NCI-H345 (cell line): Measurements from ENCODE around the gene AFG3L2.
A peak's percentile ranks its signal among the peaks of the same experiment; 100 is the strongest.

Source experiments
- DNase-seq: peaks from one replicate; lab custom pipeline; 2025; lab: John Stamatoyannopoulos, UW

Gene AFG3L2

DNA sequence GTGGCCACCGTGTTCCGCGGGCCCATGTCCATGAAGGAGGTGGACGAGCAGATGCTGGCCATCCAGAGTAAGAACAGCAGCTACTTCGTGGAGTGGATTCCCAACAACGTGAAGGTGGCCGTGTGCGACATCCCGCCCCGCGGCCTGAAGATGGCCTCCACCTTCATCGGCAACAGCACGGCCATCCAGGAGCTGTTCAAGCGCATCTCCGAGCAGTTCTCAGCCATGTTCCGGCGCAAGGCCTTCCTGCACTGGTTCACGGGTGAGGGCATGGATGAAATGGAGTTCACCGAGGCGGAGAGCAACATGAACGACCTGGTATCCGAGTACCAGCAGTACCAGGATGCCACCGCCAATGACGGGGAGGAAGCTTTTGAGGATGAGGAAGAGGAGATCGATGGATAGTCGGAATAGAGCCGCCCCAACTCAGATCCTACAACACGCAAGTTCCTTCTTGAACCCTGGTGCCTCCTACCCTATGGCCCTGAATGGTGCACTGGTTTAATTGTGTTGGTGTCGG lies 51.2 kb downstream of the AFG3L2 start:
- DNase-seq: no peak

DNA sequence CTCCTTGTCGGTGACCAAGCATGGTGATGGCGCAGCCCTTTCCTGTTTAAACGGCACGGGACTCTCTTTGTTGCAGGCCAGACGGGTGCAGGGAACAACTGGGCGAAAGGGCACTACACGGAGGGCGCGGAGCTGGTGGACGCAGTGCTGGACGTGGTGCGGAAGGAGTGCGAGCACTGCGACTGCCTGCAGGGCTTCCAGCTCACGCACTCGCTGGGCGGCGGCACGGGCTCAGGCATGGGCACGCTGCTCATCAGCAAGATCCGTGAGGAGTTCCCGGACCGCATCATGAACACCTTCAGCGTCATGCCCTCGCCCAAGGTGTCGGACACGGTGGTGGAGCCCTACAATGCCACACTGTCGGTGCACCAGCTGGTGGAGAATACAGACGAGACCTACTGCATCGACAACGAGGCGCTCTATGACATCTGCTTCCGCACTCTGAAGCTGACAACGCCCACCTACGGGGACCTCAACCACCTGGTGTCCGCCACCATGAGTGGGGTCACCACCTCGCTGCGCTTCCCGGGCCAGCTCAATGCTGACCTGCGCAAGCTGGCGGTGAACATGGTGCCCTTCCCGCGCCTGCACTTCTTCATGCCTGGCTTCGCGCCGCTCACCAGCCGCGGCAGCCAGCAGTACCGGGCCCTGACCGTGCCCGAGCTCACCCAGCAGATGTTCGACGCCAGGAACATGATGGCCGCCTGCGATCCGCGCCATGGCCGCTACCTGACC lies 51.9 kb downstream of the AFG3L2 start:
- DNase-seq: no peak

DNA sequence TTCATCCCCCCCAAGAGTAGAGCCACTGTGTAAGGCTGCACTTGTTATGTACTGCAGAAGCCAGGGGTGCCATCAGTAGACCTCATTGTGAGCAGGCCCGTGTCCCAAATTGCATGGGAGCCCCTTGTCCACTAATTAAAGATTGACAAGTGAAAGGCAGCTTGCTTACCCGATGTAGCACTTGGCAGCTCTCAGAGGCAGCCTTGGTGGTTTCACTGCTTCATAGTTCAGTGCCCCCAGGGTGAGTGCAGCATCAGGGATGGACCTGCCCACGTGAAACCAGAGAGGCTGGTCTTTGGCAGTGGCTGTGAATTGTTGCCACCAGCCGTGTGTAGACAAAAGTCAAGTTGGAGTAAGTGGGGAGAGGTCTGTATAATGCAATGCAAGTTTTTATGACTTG lies 55.7 kb downstream of the AFG3L2 start:
- no peak for DNase-seq

DNA sequence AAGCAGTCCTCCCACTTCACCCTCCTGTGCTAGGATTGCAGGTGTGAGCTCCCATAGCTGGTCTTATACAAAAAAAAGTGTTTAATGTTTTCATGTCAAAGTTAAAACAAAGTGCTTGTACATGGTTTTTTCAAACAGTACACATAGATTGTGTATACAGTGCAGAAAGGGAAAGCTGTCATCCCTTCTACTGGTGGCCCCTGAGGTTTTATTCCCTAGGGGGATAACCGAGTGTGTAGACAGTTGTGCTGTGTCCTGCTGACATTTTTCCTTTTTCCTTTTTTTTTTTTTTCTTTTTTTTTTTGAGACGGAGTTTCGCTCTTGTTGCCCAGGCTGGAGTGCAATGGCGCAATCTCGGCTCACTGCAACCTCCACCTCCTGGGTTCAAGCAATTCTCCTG lies 58.2 kb downstream of the AFG3L2 start:
- no peak for DNase-seq

DNA sequence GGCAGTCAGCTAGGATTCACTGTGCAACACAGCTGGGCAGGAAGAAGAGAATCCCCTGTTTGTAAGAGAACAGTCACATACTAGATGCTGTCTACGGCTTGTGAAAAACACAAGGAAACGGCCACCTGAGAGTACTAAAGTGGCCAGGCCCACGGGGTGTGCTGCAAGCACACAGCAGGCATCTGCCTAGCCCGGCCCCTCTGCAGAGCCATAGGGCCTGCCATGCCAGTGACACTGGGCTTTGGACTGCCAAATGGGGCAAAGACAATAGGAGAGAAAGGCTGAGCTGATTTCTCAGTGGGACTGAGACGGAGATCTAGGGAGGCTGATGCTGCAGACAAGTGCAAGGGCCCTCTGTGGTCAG lies 58.7 kb downstream of the AFG3L2 start:
- DNase-seq: peak; percentile 28

DNA sequence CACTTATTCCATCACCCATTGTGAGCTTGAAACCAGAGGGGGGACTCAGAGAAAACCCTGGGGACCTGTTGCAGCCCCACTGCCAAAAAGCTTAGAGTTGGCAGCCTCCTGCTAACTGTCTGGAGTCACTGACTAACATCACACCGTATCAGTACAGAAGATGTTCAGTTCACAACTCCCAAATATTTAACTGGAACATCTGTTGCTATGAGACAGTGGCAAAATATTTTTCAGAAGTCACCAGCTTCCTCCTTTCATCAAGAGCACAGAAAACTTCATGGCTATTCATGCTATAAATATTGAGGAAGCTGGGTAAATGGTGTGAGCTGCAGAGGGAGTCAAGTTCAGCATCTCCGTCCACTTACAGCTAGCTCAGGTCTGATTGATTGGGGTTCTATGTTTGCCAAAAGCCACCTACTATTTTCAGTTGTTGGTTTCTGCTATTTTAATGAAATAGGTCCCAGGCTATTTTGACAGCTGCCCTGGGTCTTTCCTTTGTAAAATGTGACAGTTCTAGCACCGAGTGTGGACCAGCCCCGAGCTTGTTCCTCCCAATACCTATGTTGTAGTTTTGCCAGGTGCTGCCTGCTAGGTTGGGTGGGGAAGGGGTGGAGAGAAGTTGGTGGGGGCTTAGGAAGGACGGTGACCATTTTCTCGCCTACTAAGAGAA lies 59.2 kb downstream of the AFG3L2 start:
- no peak for DNase-seq

DNA sequence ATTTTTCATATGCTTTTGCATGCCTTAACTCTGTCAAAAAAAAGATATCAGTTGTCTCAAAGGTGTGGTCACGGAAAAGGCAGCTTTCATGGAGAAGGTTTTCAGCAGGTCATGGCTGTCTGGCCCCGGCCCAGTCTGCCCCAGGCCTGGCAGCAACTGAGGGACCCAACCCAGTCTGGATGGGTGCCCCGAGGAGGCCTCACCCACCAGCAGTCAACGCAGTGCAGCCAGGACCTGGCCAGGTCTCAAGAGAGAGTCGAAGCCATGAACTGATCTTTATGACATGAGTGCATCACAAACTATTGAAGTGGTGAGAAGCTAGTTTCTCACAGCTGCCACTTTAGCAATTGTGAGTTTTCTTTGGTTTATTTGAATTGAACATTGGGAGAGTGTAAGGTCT lies 61.1 kb downstream of the AFG3L2 start:
- no peak for DNase-seq

DNA sequence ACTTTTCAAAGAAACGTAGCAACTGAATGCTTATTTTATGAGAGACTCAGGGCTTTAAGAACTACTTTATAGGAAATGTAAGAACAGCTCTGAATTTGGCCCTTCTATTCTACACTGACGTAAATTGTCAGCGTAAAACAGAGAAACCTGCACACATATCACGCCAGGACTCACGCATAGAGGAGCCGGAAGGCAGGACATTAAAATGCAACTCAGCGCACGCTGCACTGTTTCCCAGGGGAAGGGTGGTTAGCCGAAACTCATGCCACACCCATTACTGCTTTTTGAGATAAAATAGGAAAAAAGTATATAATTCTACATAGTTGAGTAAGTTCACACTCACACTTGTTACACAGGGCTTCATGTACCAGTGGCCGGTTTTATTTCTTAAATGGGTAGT lies 61.5 kb downstream of the AFG3L2 start:
- no peak for DNase-seq

DNA sequence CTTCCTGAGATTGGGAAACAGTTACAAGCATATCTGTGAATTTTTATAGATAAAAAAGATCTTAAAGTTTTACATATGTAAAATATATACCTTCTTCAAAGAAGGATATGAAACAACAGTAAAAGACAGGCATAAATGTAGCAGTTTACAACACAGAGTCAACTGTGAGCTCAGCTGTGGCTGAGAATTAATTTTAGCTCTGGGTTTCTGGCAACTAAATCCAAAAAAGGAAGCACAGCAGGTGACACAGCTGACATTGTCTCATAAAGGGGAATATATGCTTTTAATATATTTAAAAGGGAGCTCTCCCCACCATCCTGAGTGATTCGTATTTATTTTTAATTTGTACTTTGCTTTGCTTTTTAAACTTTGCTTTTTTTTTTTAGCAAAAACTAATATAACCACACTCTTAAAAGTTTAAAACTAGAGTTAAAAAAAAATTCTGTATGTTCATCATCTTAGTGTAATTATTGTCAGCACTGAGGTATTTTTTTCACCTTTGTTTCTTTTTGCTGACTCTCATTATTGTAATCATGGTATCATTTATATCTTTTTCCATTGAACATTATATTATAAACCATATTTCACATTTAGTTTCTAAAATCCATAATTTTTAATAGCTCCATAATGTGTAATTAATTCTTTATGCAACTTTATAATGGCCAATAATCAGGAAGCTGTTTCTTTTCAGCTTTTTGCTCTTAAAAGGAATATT lies 62.3 kb downstream of the AFG3L2 start:
- DNase-seq: no peak

DNA sequence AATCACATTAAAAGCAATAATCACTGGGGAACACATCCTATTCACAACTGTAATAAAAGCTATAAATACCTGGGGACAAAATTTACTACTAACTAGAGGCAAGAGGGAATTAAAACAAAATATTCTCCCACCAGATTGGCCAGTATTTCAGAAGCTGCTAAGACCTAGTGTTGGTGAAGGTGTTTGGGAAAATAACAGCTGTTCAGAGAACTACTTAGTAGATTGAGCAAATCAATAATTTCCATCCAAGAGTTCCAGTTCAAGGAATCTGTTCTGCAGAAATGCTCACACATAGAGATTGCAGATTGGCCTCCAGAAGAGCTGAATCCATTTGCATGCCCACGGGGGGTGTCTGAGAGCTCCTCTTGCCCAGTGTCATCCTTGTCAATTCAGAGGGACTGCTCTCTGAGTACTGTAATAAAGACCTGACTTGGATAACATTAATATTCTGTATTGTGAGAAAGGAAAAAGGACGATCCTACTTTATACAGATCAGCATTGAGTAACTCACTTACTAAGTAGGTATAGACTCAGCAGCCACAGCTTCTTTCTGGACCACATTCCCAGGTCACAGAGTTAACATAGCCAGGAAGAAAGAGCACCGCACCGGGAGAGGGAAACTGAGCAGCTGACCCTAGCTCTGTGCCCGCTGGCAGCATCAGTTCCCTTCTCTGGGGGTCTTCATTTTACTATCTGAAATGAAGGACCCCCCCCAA lies 63.3 kb downstream of the AFG3L2 start:
- no peak for DNase-seq

DNA sequence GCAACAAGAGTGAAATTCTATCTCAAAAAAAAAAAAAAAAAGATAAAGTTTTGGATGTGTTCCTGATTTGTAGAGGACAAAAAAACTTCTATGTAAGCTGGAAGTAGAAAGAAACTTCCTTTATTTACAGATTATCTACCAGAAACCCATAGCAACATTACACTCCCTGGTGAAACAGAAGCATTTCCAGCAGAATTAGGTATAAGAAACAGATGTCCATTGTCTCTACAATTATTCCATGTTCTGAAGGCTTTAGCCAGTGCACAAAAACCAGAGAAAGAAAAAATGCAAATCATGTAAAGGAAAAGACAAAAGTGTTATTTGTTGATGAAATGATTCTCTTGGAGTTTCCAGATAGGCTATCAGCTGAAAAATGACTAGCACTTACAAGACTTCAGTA lies 64.1 kb downstream of the AFG3L2 start:
- DNase-seq: no peak

DNA sequence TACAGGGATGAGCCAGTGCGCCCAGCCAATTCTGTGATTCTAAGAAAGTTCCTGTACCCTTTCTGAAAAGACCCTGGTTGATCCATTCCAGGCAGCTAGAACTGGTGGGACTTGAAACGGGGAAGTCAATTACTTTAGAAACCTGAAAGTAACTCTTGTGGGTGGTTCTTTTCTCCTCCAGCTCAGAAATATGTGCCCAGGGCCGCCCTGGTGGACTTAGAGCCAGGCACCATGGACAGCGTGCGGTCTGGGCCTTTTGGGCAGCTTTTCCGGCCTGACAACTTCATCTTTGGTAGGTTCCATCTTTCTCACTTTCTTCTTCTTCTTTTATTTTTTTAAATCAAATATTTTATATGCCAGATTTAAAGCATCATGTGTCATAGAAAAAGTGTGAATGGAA lies 66.3 kb downstream of the AFG3L2 start:
- no peak for DNase-seq

DNA sequence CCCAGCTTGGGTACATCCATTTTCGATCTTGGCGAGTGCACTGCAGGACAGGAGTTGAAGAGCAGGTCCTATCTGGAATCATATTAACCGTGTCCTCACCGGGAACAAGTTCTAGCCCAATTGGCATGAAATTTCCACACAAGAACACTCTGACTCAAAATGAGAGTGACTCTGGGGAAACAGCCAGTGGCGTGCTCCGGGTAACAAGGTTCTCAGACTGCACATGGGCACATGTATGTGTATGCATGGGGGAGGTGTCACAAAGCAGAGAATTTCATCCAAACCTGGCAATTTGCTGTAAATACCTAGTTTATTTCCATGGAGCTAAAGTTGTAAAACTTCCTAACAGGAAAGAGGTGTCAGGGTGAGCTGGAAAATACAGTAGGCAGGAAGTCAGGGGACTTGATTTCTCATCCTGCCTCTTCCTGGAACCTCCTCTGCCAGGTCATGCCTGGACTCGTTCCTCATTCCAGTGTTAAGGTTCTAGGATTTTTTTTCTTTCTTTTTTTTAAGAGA lies 67.3 kb downstream of the AFG3L2 start:
- no peak for DNase-seq

DNA sequence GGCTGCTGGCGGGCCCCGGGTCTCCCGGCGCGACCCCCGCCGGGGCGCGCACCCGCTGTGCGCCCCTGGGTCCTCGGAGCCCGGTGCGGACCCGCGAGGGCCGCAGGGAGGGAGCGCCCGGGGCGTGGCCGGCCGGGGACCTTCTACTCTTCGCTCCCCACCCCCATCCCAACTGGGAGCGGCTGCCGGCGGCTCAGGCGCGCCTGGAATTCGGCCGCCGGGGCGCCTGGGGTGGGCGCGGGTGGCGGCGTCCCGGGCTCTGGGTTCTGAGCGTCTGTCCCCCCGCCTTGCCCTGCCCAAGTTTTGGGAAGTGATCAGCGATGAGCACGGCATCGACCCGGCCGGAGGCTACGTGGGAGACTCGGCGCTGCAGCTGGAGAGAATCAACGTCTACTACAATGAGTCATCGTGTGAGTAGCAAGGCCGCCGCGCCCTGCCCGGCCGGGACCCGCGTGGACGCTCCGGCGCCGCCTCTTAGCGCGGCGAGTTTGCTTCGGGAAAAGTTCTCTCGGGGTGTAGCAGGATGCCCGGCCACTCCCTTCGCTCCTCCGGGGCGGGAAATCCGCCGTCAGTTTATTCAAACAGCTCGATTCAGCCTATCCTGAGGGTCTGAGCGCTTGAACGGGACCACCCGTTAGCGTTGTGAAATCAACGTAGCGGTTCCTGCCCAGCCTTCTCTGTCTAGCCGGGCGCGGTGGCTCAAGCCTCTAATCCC lies 68.5 kb downstream of the AFG3L2 start:
- DNase-seq: no peak

DNA sequence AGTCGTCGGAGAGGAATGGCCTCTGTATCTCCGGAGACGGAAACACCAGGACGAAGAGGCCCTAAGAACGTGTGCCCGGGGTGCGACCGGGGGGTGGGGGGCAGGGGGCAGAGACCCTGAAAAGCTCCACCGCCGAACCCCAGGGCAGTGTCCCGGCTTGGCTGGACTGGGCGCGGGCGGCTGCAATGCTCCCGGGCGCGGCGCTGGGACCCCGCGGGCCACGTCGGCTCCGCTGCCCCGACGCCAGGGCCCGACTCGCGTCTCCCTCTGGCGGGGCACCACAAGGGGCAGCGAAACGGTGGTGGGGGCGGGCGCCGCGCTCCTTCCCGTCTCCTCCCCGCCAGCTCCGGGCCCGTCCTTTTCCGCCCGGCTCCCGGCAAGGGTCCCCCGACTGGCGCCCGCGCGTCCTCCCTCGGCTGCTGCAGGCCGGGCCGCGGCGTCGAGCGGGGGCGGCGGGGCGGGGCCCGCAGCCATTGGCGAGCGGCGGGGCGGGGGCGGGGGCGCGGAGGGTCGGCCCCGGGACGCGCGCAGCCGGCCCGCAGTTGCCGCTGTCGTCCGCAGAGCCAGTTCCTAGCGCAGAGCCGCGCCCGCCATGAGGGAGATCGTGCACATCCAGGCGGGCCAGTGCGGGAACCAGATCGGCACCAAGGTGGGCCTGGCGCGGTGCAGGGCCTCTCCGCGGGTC lies 69.2 kb downstream of the AFG3L2 start, which contains the start of gene TUBB6:
Gene TUBB6, plus strand, starts transcription at position 541 of the 685 bp plus-strand sequence. Its CDS starts 52 bp downstream, at position 593.
- DNase-seq: peak; percentile 55

DNA sequence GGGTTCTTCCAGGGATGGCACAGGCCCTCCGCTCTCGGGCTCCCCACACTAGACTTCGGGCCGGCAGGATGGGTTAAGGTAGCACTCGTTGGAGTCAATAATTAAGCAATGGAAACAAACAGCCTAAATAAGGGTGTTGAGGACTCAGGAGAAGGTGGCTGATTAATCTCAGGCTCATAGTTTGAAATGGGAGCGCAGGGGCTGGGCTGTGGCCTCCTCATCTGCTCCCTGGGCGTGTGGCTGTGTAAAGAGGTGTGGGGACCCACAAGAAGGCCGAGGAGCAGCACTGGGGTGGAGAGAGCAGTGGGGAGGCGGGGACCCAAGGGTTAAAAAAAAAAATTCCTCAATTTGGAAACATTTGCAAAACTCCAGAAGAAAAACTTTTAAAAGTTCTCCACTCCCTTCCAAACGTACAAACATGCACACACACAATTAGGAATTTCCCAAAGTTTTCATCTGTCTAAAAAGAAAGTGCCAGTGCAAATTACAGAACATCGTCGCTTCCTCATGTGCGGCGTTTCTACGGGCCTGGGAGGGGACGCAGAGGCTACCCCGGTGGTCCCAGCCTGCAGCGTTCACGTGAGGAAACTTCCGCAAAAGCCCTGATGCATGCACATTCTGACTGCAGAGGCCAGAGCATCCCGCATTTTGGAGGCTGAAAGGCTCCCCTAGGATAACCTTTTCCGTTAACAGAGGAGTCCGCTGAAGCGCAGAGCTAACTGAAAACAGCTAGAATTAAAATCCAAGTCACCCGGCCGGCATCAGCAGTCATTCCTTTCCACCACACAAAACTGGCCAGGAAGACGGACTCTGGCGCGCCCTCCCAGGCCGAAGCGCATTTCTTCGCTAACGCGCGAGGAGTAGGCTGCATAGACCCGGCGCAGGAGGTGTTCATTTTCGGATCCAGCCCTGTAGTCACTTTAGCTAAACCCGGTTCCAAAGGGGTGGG lies 70.0 kb downstream of the AFG3L2 start:
- DNase-seq: no peak

DNA sequence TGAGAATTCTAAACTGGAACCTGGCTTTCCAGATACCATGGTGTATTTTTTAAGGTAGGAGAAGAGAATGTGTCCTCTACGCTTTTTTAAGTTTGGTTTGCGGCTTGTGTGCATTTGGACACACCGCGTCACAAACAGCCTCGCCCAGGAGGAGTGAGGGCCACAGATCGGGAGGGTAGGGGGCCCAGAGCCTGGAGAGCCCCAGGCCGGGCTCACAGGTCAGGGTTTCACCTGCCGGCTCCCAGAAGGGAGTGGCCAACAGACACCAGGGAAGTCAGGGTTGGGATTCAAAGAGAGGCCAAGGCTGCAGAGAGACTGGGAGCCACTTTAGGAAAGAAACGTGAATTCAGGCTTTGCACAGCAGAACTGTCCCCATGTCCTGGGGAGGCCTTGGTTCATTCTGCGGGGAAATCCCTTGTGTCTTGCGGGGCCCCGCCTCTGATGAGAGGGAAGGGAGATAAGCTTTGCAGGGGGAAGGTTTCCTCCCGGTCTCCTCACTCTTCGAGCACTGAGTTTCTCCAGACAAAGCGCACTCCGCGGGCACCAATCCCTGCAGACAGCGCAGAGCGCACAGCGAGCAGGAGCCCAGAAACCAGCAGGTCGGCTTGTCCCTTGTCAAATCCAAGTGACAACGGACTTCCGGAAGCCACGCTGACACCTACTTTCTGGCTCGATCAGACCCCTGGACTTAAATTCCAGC lies 70.9 kb downstream of the AFG3L2 start:
- DNase-seq: no peak

DNA sequence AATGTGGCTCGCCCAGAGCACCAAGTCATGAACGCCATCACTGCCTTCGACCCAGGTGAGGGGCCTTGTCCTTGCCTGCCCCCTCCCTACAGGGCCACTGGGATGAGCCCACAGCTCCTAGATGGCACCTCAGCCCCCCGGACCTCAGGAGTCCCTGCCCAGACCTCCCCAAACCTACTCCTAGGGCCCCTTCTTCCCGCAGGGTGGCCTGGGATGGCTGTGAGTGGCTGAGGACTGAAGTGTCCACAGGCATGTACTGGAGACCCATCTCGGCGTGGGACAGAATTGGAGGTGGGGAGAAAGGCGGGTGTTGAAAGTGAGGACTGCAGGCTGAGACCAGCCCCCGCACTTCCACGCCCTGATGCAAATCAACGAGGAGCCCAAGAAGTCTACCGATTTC lies 71.8 kb downstream of the AFG3L2 start:
- DNase-seq: no peak
